DMS 273 treated with DMSO at 0.1 percent for 48 hours (cell line): ENCODE measurements around the gene LGALS8.
A peak's percentile ranks its signal among the peaks of the same experiment; 100 is the strongest.

Experiments used
- DNase-seq: peaks from one replicate; lab custom pipeline; 2025; lab: John Stamatoyannopoulos, UW

Gene LGALS8

DNA sequence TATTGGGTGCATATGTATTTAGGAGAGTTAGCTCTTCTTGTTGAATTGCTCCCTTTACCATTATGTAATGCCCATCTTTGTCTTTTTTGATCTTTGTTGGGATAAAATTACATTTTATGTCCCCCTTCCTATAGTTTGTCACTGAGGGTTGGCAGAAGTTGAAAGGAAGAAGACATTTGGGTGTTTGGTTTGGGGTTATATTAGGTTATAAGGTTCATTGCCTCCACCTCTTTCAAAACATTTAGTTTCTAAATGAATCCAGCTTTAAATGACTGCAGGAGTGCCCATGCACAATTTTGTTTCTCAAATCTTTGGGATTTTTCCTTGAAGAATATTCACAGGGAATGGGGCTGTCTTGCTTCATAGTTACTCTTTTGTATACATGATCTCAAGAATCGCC lies 14.6 kb upstream of the LGALS8 start:
- DNase-seq = no peak

DNA sequence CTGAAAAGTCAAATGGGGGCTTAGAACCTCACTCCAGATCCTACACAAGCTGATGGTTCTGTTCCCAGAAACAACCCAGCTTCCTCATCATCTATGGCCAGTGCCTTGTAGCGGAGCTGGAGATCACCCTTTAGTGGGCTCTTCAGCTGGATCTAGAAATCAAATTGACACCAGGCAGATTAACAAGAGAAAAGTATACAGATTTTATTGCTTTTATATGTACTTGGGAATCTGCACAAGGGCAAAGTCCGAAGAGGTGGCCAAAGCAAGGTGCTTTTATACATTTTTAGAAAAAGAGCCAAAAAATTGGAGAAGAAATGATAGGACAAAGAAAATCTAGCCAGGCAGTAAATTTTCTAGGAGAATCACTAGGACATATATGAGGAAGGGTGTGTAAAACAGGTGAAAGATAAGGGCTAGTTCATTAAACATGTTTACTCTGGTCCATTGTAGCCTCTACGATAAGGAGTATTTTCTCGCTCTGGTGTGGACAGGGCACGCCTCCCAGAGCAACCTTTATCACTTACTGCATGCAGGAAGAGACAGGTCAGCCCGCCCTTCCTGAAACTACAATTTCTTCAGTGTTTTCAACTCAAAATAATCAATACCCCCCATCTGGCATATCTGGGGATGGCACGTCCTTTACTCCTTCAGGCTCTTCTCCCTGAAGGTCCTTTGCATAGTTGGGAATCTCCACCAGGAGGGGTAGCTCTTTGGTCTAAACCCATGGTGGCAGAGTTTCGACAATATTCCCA lies 14.0 kb upstream of the LGALS8 start:
- DNase-seq = no peak

DNA sequence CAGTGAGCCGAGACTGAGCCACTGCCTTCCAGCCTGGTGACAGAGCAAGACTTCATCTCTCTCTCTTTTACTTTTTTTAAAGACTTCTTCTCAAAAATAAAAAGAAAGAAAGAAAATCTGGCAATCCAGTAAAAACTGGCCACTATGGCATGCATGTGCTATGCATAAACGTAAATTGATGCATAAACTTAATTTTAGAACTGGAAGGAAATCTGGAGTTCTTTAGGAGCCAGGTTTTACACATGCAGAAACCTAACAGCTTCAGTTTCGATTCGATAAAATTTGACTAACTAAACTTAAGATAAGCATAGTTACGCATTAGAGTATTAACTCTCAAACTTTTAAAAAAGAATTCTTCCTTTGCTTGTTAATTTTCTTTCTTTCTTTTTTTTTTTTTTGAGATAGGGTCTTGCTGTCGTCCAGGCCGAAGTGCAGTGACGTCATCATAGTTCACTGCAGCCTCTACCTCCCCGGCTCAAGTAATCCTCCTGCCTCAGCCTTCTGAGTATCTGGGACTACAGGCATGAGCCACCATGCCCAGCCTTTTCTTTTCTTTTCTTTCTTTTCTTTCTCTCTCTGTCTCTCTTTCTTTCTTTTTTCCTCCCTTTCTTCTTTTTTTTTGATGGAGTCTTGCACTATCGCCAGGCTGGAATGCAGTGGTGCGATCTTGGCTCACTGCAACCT lies 11.9 kb upstream of the LGALS8 start:
- no peak for DNase-seq

DNA sequence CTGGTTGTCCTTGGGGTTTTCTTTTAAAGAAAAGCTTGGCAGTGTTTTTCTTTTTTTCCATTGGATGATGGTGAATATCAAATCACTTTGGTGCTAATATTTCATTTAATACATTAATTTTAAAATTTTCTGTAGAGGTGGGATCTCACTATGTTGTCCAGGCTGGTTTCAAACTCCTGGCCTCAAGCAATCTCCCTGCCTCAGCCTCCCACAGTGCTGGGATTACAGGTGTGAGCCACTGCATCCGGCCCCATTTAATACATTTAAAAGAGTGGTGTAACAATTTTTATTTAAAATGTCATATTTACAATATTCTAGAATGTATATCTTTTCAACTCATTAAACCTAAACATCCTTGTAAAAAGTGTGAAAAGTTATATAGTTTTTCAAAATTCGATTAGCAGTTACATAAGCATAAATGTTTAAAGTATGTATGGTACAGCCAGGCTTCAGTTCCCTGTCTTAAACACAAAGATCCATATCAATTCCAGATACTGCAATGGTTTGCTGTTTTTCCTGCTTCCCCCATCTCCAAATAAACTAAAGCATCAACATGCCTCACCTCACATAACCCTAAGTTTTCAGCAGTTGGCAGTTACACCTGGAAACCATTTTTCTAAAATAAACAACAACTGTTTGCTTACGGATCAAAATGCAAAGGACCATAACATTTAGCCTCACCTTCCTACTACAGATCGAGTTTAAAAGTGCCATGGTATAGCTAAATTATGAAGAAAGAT lies 8.9 kb upstream of the LGALS8 start:
- no peak for DNase-seq

DNA sequence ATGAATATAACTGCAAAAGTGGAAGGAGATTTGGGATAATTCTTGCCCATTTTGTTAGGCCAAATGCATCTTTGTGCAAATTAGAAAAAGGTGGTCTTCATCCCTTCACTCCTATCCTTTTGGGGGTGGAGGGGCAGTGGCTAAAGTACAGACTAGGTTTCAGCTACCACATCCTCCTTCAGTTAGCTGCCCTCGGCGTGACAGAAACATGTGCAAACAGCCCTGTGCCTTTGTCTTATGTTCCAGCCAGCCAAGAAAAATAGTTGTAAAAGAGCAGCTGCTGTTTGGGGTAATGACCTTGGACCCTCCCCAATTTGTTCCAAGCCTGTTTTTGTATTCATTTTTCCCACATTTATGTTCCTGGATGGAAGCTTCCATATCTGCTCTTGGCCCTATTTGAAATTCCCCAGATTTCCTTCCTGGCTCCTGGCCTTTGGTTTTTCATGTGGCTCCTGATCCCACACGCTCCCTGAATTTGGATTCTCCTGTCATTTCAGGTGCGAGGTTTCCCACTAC lies 8.3 kb upstream of the LGALS8 start:
- DNase-seq = no peak

DNA sequence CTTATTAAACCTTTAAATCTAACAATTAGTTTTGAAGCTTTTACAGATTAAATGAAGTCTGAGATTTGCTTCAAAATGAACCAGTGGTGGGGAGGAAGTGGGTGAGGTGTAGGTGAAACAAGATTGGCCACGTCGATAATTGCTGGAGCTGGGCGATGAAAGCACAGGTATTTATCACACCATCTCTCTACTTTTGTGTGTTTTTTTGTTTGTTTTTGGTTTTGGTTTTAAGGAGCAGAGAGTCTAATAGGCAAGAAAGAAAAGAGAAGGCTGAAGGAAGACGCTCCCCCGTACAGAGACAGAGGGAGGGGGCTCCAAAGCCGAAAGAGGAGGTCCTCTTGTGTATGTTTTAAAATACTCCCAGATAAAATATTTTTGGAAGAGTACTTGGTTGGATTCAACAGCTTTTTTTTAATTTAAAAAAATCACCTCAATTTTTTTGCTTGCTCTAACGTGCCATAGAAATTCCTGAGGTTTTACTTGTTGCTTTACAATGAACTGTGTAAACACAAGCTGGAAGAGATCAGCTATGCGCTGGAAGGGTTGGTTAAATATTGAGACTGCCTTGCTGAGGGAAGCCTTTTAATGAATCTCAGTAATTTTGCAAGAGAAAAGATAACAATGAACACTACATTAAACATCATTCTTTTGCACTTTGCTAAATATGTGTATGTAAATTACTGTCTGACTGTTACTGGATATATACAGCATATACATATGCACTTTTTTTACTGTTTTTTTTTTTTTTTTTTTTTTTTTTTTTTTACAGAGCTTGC lies 6.7 kb upstream of the LGALS8 start:
- no peak for DNase-seq

DNA sequence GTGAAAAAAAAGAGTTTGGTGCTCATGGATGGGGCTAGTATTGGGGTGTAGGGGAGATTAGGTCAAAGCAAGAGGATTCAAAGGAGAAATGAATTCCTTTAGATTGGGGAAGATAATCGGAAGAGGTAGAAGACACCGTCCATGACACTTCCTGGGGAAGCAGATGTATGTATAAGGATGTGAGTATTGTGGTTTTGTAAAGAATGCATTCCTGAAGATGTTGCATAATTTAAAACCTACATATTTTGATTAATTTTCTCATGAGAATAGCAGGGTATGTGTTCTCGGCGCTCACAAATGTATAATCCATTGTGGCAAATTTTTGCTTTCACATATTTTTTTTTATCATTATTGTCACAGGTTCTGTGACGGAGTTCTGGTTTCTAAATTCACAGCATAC lies 5.5 kb upstream of the LGALS8 start:
- no peak for DNase-seq

DNA sequence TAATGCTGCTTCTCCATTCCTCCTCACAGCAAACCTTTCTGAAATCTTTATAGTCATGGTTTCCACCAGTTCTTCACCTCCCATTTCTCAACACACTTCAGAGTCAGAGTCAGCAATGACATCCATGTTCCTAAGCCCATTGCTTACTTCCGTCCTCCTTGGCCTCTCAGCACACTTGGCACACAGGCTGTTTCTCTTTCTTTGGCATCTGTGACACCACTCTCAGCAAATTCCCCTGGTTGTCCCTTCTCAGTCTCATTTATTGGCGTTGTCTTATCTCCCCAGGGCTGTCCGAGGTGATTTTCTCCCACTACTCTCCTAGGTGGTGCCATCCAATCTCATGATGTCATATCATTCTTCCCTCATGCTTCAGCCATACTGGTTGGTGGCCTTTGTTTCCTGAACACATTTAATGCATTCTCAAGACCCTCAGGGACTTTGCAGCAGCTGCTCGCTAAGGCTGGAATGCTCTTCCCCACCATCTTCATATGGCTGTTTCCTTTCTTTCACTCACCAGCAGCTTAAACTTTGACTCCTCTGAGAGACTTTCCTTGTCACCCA lies 3.3 kb upstream of the LGALS8 start:
- DNase-seq = no peak

DNA sequence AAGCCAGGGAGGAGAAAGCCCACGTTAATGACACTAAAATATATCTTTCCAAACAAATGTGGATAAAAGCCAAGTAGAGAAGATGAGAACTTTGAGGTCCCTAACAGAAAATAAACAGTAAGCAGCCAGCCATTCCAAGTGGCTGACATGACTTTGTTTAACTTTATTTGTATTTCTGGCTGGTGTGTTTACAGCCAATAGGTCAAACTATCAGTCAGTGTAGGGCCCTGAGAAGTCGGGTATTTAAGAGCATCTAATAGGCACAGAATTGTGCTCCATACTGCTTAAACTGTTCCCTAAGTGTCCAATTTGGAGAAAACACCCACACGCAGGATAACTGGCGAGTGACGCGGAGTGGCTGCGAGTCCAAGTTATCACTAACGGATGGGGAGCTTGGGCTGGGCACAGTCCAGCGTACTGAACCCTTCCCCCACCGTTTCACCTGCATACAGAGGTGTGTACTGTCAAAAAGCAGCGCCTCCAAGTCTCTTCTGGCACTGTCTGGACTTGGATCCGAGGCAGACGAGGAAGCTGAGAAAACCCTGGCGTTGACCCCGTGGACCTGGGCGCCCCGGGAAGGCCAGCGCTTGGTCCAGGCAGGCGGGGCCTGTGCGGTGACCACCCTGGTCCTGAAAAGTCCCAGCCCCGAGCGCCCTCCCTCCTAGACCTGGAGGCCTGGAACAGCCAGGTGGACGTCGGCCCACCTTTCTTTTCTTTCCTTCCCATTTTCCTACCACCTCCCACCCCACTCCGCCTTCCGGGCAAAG lies 662 bp upstream of the LGALS8 start:
- no peak for DNase-seq

DNA sequence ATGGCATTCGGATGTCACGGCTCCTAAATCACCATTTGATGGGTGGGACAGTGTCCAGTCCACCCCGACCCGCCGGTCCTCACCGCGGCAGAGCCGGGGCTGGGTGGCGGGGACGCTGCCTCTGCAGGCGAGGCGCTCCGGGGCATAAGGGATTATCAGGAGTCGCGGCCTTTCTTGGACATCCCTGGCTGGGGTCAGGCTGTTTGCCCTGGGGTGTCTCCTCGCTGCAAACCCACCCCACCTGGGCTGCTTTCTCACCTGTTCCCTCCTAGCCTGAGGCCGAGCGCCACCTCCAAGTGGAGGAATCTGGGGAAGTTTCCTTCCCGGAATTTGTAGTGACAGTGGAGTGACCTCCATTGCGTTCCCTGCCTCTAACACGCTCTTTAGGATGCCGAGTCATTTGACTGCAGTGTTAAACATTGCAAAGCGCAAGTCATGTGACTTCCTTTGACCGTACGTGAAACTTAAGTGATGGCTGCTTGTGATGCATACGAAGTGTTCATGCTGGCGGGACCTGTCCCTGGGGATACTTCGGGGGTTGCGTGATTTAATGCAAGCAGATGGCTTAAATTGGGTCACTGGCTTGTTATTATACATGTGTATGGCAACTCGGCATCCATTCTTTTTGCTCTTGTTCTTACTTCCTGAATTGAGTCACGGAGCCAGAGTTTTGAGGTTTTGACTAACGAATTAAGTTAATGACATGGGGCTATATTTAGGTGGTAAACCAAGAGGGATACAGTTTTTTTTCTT lies 536 bp downstream of the LGALS8 start:
- peak; percentile 35 for DNase-seq

DNA sequence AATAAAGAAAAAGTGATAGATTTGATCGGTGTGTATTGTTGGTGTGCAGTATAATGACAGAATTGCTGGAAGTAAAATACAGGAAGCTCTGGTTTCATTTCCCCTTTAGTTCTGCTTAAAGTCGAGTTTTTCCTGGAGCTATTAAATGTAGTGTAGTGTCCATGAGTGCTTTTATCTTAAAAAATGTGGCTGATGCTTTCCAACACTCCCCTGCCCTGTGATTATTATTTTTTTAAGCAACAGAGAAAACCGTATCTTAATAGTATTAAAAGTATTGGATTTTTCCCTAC lies 1.1 kb downstream of the LGALS8 start:
- no peak for DNase-seq

DNA sequence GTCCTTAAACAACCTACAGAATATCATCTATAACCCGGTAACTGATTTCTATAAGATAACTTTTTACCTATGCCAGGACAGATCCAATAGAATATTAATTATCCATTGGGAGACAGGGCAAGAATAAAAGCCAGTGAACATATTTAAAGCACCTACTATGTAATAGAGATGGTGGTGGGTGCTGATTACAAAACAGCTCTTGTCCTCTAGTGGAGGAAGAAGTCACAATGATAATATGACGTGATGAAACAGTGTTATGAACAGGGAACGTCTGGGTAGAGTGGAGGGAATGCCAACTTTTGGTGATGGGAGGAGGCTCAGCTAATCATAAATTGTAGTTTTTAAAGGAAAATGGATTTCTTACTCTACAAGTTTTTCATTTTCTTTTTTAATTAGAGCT lies 2.3 kb downstream of the LGALS8 start:
- DNase-seq = no peak

DNA sequence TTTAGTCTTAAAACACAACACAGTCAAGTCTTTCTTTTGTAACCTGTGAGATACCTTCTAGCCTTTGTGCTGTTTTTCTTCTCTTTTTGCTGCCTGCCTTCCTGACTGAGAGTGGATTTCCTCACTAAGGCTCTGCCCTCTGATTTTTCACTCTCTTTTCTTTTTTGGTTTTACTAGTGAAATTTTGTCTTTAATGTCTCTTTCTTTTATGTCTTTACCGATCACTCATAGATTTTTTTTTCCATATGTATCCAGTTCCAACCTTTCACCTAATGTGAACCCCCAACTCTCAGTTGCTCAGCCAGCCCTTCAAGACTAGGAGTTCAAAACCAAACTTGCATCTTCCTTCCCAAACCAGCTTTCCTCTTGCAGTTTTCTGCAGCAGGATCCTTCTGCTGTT lies 6.5 kb downstream of the LGALS8 start:
- DNase-seq = no peak

DNA sequence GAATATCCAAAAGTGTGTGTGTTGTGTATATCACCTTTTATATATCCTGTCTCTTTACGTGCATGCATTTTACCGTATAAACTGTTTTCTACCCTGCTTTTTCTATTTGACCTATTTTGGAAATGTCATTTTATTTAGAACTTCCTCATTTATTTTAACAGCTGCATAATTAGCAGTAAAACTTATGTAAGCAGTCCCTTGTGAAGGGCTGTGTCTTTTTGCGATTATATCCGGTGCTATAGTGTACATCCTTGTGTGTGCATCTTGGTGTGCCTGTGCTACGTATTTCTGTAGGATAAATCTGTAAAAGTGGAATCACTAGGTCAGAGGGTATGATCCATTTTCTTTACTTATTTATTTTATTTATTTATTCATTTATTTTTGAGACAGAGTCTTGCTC lies 7.2 kb downstream of the LGALS8 start:
- DNase-seq = no peak

DNA sequence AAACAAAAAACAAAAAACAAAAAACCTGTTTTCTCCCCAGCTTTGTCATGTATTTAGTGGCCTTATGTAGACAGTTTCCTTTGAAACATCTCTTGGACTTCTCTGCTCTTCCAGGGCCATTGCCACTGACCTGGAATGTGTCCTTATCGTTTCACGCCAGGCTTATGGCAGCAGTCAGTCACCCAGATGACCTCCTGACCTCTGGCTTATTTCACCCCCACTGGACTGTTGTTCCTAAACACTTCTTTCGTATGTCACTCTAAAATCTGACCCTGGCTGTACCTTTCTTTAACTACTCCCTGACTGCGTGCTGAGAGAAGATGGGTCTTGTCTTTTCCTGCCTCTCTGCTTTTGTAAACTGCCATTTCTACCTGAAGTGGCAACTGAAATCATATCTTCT lies 9.1 kb downstream of the LGALS8 start:
- DNase-seq = no peak

DNA sequence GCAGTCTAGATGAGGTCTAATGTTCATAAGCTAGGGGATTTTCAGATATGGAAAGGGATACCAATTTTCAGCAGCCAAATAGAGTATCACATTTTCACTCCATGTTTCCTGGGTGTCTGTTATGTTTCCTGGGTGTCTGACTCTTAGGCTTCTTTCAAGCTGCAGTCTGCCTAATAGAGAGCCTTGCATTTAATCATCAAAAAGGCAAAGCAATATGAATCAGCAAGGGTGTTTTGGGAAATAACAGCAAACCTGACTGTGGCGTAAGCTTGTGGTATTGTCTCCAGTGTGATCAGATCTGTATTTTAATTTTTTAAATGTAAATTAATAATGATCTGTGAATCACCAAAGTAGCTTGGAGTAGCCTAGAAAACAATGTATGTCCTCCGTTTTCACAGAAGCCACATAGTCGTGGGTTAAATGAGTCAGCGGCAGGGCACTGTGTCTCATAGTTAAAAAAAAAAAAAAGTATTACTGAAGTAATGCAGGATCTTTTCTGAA lies 10.4 kb downstream of the LGALS8 start:
- DNase-seq = no peak

DNA sequence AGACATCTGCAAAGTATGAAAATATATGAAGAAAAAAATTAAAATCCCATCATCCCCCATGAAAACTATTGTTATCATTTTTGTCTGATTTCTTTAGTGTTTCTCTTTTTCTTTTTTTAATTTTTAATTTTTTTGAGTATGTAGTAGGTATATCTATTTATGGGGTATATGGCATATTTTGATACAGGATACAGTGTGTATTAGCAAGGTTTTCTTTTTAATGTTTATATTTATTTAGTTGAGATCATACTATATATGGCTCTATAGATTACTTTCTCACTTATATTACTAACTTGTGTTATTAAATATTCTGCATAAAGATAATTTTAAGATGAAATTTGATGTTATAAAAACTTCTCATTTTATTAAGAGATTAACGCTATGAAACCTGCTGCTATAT lies 11.4 kb downstream of the LGALS8 start:
- no peak for DNase-seq

DNA sequence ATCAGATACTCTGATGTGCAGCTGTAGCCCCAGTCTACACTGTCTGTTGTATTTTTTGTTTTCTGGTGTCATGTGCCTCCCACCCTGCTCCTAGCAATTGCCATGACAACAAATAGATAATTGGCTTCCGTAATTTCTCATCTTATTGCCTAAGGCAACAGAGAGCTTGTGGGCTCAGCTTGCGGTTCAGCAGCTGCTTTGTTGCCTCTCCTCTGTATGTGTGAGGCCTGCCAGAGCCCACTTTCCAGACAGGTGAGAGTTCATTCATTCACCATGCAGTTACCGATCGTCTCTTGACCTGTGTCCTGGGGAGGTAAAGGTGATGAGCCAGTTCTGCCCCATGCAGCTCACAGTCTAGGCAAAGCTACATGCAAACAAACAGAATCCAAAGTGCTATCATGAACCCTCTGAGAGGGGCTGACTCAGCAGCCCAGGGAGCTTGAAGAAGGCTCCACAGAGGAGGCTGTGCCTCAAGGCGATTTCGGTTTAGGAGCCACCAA lies 11.9 kb downstream of the LGALS8 start:
- no peak for DNase-seq

DNA sequence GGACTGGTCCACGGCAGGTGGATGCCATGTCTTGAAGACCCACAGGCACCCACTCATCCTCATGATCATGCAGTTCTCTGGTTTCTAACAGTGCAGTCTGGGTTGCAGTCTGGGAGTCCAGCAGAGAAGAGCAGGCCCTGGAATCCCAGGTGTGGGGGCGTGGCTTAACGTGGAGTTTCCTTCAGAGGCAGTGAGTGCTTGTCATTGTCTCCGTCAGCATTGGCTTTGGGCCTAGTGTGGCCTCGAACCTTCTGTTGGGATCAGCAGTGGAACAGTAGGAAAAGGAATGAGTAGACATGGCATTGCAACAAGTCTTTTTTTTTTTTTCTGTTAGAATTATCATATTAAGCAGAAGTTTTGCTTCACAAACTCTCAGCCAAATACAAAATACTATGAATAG lies 12.8 kb downstream of the LGALS8 start:
- DNase-seq = no peak

DNA sequence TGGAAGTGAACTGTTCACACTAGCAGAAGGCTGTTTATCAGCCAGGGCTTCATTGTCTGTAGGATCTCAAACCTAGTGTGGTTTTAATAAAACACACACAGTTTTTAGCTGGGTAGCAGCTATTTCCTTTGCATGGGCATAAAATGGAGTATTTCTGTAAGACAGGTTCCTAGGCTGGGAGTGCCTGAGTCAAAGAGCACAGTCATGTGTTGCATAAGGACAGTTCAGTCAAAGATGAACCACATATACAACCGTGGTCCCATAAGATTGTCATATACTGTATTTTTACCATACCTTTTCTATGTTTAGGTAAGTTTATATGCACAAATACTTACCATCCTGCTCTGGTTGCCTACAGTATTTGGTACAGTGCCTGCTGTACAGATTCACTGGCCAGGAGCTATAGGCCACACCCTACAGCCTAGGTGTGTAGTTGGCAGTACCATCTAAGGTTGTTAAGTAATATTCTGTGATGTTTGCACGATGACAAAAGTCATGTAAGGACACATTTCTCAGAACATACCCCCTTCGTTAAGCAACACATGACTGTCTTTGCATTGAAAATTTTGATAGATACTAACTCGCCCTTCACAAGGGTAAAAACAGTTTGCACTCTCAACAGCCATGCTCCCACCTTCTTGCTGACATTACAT lies 17.2 kb downstream of the LGALS8 start:
- no peak for DNase-seq
